Measurements from ENCODE around the gene NFIA.
"Not testable (repeated sequence)": the region's sequence is repeated elsewhere in the genome, so short reads cannot be mapped to it uniquely, and the experiment has no call there.

NFIA gene

DNA sequence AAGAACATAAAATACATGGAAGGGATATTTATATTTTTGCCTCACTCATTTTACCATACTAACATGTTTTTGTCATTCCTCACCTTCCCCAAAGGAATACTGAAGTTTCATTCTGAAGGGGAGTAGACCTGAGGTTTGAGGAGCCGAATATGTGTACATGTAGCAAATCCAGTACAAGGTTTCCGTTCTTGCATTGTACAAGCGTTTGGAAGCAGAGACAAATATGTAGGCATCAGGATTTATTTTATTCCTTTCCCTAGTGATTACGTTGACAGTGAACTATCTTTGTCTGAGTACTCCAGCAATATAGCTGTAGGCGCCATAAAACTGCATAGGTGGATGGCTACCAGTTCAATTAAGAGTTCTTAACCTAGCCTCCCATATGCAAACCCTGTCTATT is 191.5 kb downstream of the NFIA start:
- no peak for FAIRE-seq
- TF ChIP-seq SPI1 (IDR thresholded peaks at IDR 0.05; ENCODE audit: low read depth, low read length), result no peak
- no peak for TF ChIP-seq POLR2A (IDR thresholded peaks at IDR 0.05; ENCODE audit: low read depth, low read length)
- TF ChIP-seq PAX5 (IDR thresholded peaks at IDR 0.05; ENCODE audit: insufficient read depth, low read length, severe bottlenecking), result no peak
- no peak for TF ChIP-seq TAF1 (IDR thresholded peaks at IDR 0.05; ENCODE audit: low read depth, low read length)
- no peak for TF ChIP-seq POU2F2 (IDR thresholded peaks at IDR 0.05; ENCODE audit: low read depth, low read length)
- TF ChIP-seq POLR2AphosphoS5 (IDR thresholded peaks at IDR 0.05; ENCODE audit: low read depth, low read length), result no peak
- DNase-seq (ENCODE audit: insufficient read length, low spot score), result no peak

DNA sequence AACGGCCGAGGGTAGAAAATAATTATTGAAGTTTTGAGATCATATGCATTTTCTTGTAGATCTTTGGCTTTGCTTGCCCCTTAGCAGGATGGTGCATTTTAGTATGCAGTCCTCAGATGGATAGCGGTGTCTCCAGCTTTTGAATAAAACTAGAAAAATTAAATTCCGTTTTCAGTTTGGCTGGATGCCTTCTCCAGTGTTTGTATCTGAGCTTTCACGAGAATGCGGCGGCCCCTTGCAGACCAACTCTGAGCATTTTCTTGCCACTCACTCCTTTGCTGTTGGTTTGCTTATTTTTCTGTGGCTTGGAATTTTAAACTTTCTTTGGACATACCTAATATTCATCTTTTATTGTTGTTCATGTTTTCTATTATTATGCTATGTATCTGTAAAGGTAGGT is 192.6 kb downstream of the NFIA start:
- TF ChIP-seq POLR2A (IDR thresholded peaks at IDR 0.05; ENCODE audit: low read depth, low read length) (no peak), TAF1 (IDR thresholded peaks at IDR 0.05; ENCODE audit: low read depth, low read length) (no peak), PAX5 (IDR thresholded peaks at IDR 0.05; ENCODE audit: insufficient read depth, low read length, severe bottlenecking) (no peak), POU2F2 (IDR thresholded peaks at IDR 0.05; ENCODE audit: low read depth, low read length) (no peak)
- FAIRE-seq (no peak), DNase-seq (ENCODE audit: insufficient read length, low spot score) (no peak)

DNA sequence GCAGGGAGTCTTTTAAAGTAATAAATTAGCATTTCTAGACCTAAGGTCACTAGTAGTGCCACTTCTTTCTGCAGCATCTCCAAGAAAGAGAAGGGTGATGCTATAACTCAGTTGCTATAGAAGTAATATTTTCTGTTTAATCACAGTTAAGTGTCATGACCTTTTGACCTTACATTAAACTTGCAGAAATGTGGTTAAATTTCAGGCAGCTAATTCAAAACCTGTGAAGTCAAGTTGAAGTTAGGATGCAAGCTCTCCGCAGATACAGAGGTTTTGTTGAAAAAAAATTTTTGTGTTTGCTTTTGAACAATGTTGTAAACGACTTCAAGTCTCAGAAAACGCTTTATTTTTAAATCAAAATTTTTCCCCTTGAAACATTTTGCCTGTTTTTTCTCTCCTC is 193.9 kb downstream of the NFIA start:
- DNase-seq (ENCODE audit: insufficient read length, low spot score), result no peak
- FAIRE-seq, result no peak
- no peak for TF ChIP-seq TAF1 (IDR thresholded peaks at IDR 0.05; ENCODE audit: low read depth, low read length)
- TF ChIP-seq POLR2A (IDR thresholded peaks at IDR 0.05; ENCODE audit: low read depth, low read length), result no peak
- no peak for TF ChIP-seq PAX5 (IDR thresholded peaks at IDR 0.05; ENCODE audit: insufficient read depth, low read length, severe bottlenecking)
- TF ChIP-seq POLR2AphosphoS5 (IDR thresholded peaks at IDR 0.05; ENCODE audit: low read depth, low read length), result no peak
- TF ChIP-seq SPI1 (IDR thresholded peaks at IDR 0.05; ENCODE audit: low read depth, low read length), result no peak
- no peak for TF ChIP-seq POU2F2 (IDR thresholded peaks at IDR 0.05; ENCODE audit: low read depth, low read length)

DNA sequence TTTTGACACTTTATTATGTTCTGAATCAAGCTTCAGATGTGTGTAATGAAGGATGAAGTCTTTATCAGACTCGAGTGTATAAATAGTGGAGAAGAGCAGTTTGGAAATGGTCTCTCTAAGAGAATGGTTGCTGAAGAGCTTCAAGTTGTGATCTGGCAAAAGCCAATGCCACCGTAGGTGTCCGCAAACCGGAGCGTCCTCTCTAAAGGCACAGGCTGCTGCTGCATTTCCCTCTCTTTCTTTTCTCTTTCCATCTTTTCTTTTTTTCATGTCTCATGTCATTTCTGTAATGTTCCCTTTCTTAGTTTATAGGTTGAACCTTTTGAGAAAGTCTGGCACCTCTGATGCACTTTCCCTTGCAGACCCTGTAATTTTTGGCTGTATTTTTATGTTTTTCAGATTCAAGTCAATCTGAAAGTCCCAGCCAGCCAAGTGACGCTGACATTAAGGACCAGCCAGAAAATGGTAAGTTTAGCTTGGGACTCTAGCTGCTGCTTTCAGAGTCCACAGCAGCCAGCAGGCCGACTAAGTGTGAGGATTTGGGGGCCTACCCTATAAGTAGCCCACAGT is 194.8 kb downstream of the NFIA start:
- TF ChIP-seq POLR2A (IDR thresholded peaks at IDR 0.05; ENCODE audit: low read depth, low read length) (no peak), PAX5 (IDR thresholded peaks at IDR 0.05; ENCODE audit: insufficient read depth, low read length, severe bottlenecking) (no peak), TAF1 (IDR thresholded peaks at IDR 0.05; ENCODE audit: low read depth, low read length) (no peak), POU2F2 (IDR thresholded peaks at IDR 0.05; ENCODE audit: low read depth, low read length) (no peak), SPI1 (IDR thresholded peaks at IDR 0.05; ENCODE audit: low read depth, low read length) (no peak), POLR2AphosphoS5 (IDR thresholded peaks at IDR 0.05; ENCODE audit: low read depth, low read length) (no peak)
- no peak for DNase-seq (ENCODE audit: insufficient read length, low spot score)
- no peak for FAIRE-seq

DNA sequence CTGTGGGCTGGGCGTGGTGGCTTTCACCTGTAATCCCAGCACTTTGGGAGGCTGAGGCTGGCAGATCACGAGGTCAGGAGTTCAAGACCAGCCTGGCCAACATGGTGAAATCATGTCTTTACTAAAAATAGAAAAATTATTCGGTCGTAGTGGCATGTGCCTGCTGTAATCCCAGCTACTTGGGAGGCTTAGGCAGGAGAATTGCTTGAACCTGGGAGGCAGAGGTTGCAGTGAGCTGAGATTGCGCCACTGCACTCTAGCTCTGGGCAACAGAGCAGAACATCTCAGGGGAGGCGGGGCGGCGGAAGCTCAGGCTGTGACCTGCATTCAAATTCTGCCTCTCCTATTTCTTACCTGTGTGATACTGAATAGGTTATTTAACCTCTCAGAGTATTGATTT is 196.1 kb downstream of the NFIA start:
- not testable (repeated sequence) for FAIRE-seq; DNase-seq (ENCODE audit: insufficient read length, low spot score)

DNA sequence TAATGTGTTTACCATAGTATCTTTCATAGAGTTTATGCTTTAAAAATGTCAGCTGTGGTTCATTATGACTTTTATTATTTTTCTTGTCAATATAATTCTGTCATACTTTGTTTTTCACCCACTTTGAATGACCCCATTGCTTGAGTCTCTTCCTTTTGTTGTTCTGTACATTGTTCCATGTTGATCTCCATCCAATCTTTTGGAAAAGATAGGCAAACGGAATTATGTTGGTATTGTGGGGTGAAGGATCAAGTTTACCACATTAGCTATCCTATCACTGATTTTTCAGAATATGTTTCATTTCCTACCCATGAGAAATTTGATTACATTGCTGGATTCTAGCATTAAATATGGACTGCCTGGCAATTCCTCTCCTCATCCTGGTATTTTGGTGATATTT is 196.6 kb downstream of the NFIA start:
- FAIRE-seq, result no peak

DNA sequence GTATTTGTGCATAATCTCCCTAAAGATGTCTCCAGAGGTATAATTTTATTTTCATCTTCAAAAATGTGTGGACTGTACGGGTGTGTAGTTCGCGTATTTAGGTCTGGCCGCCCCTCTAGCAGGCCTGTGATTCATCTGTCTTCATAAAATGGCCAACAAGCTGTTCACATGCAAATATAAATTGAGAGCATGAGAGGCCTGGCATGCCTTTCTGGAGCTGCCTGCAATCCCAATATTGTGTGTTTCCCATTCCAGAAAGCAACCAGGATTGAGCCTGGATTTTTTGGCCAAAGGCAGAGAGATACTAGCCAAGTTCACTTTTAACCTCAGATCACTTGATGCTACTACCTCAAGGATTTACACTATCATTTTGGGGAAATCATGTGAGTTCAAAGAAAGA is 197.2 kb downstream of the NFIA start:
- FAIRE-seq, result no peak
- TF ChIP-seq PAX5 (IDR thresholded peaks at IDR 0.05; ENCODE audit: insufficient read depth, low read length, severe bottlenecking) (no peak), POLR2AphosphoS5 (IDR thresholded peaks at IDR 0.05; ENCODE audit: low read depth, low read length) (no peak), TAF1 (IDR thresholded peaks at IDR 0.05; ENCODE audit: low read depth, low read length) (no peak), POLR2A (IDR thresholded peaks at IDR 0.05; ENCODE audit: low read depth, low read length) (no peak), SPI1 (IDR thresholded peaks at IDR 0.05; ENCODE audit: low read depth, low read length) (no peak), POU2F2 (IDR thresholded peaks at IDR 0.05; ENCODE audit: low read depth, low read length) (no peak)
- DNase-seq (ENCODE audit: insufficient read length, low spot score), result no peak

More for the DNA sequence above, 196.6 kb downstream of the NFIA start:
- DNase-seq (ENCODE audit: insufficient read length, low spot score), result no peak
- no peak for TF ChIP-seq SPI1 (IDR thresholded peaks at IDR 0.05; ENCODE audit: low read depth, low read length)

DNA sequence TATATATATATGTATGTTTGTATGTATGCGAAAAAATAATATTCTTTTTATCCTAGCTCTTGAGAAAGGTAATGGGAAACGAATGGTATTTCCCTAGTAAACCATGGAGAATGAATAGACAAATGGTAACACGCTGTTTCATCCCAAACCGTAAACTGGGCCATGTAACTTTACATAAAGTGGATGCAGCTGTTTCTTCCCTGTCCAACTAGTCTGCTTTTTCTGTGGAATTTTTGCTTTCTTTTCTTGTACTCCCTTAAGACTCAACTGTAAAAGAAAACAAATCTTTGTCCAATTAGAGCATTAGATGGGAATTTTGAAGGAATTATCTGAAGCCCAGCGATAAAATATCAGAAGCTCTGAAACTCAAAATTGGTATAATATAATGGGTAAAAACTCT is 198.1 kb downstream of the NFIA start:
- TF ChIP-seq POLR2A (IDR thresholded peaks at IDR 0.05; ENCODE audit: low read depth, low read length), result no peak
- no peak for TF ChIP-seq TAF1 (IDR thresholded peaks at IDR 0.05; ENCODE audit: low read depth, low read length)
- TF ChIP-seq SPI1 (IDR thresholded peaks at IDR 0.05; ENCODE audit: low read depth, low read length), result no peak
- no peak for TF ChIP-seq PAX5 (IDR thresholded peaks at IDR 0.05; ENCODE audit: insufficient read depth, low read length, severe bottlenecking)
- TF ChIP-seq POU2F2 (IDR thresholded peaks at IDR 0.05; ENCODE audit: low read depth, low read length), result no peak
- no peak for TF ChIP-seq POLR2AphosphoS5 (IDR thresholded peaks at IDR 0.05; ENCODE audit: low read depth, low read length)
- no peak for DNase-seq (ENCODE audit: insufficient read length, low spot score)
- FAIRE-seq, result no peak

DNA sequence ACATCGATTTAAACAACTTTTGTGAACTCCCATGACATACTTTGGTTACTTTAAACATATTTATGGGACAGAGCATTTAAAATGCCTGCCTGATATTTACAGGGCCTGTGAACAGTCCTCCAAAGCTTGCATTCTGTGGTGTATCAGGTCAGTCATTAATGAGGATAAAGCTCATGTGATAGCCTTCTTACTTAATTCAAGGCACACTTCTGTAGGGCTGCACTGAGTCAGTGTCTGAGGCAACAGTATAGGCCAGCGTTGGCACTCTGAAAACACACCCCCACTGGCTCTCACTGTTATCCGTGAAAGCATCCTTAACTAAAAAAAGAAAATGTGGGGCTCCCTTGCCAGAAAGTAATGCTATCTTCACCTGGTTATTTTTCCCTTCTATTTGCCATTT is 200.0 kb downstream of the NFIA start:
- DNase-seq (ENCODE audit: insufficient read length, low spot score) (no peak), FAIRE-seq (no peak)
- no peak for TF ChIP-seq POLR2A (IDR thresholded peaks at IDR 0.05; ENCODE audit: low read depth, low read length)
- TF ChIP-seq POU2F2 (IDR thresholded peaks at IDR 0.05; ENCODE audit: low read depth, low read length), result no peak
- TF ChIP-seq TAF1 (IDR thresholded peaks at IDR 0.05; ENCODE audit: low read depth, low read length), result no peak
- TF ChIP-seq SPI1 (IDR thresholded peaks at IDR 0.05; ENCODE audit: low read depth, low read length), result no peak
- TF ChIP-seq POLR2AphosphoS5 (IDR thresholded peaks at IDR 0.05; ENCODE audit: low read depth, low read length), result no peak
- no peak for TF ChIP-seq PAX5 (IDR thresholded peaks at IDR 0.05; ENCODE audit: insufficient read depth, low read length, severe bottlenecking)

DNA sequence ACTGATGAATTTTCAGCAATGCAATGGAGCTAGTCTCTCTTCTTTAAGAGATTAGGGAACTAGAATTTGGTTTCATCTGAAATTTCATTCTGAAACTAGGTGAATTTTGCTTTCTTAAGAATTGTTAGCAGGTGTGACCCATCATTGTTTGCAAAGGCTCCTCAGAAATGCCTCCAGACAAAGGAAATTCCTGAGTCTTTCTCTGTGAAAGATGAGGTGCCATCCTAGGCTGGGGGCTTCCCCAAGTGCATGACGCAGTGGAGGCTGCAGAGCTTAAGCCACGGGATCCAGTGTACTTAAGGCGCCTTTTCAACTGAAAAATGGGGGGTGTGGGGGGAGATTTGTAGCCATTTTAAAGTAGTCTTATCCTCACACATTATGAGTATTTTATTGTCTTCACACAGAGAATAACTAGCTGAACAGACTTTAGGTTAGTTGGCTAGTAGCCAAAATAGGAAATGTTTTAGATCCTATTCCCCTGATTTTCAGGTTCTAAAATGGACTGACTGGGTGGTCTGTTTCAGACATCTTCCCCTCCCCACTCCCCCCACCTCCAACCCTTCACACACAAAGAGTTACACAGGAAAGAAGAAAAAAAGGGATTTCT is 202.0 kb downstream of the NFIA start:
- DNase-seq (ENCODE audit: insufficient read length, low spot score) (no peak), FAIRE-seq (no peak)
- TF ChIP-seq PAX5 (IDR thresholded peaks at IDR 0.05; ENCODE audit: insufficient read depth, low read length, severe bottlenecking), result no peak
- no peak for TF ChIP-seq POLR2A (IDR thresholded peaks at IDR 0.05; ENCODE audit: low read depth, low read length)
- TF ChIP-seq SPI1 (IDR thresholded peaks at IDR 0.05; ENCODE audit: low read depth, low read length), result no peak
- TF ChIP-seq POU2F2 (IDR thresholded peaks at IDR 0.05; ENCODE audit: low read depth, low read length), result no peak
- TF ChIP-seq POLR2AphosphoS5 (IDR thresholded peaks at IDR 0.05; ENCODE audit: low read depth, low read length), result no peak
- TF ChIP-seq TAF1 (IDR thresholded peaks at IDR 0.05; ENCODE audit: low read depth, low read length), result no peak

All from GM12891 (cell line).